Measurements from ENCODE around the gene GRK2.

GRK2 gene

GRCh38 chr11:67320691-67321090, 54.4 kb downstream of the GRK2 start:
- no peak for DNase-seq (ENCODE audit: low spot score)

GRCh38 chr11:67321313-67321871, 55.1 kb downstream of the GRK2 start:
- in situ Hi-C loops (cut with MboI; ENCODE audit: low sequenced_read_pairs, unreplicated experiment) = no loop called here
- no peak for TF ChIP-seq CTCF (IDR thresholded peaks at IDR 0.05; ENCODE audit: borderline replicate concordance, control extremely low read depth, extremely low read depth, insufficient read depth, missing control alignments)
- DNase-seq (ENCODE audit: low spot score) = no peak

More at GRCh38 chr11:67320691-67321090, 54.4 kb downstream of the GRK2 start:
- no peak for TF ChIP-seq CTCF (IDR thresholded peaks at IDR 0.05; ENCODE audit: borderline replicate concordance, control extremely low read depth, extremely low read depth, insufficient read depth, missing control alignments)
- in situ Hi-C loops (cut with MboI; ENCODE audit: low sequenced_read_pairs, unreplicated experiment) = no loop called here

GRCh38 chr11:67322049-67322448, 55.8 kb downstream of the GRK2 start:
- DNase-seq (ENCODE audit: low spot score) = no peak
- TF ChIP-seq CTCF (IDR thresholded peaks at IDR 0.05; ENCODE audit: borderline replicate concordance, control extremely low read depth, extremely low read depth, insufficient read depth, missing control alignments) = no peak
- in situ Hi-C loops (cut with MboI; ENCODE audit: low sequenced_read_pairs, unreplicated experiment) = no loop called here

- no peak for DNase-seq (ENCODE audit: low spot score)
- in situ Hi-C loops (cut with MboI; ENCODE audit: low sequenced_read_pairs, unreplicated experiment) = no loop called here
- TF ChIP-seq CTCF (IDR thresholded peaks at IDR 0.05; ENCODE audit: borderline replicate concordance, control extremely low read depth, extremely low read depth, insufficient read depth, missing control alignments) = no peak
These were observed 57.3 kb downstream of the GRK2 start for GRCh38 chr11:67323526-67323925.

GRCh38 chr11:67332081-67332691, 65.9 kb downstream of the GRK2 start:
- in situ Hi-C loops (cut with MboI; ENCODE audit: low sequenced_read_pairs, unreplicated experiment) = no loop called here
- no peak for TF ChIP-seq CTCF (IDR thresholded peaks at IDR 0.05; ENCODE audit: borderline replicate concordance, control extremely low read depth, extremely low read depth, insufficient read depth, missing control alignments)
- DNase-seq (ENCODE audit: low spot score) = no peak

Measured in GM13976 (cell line).